ENCODE results near the gene LSAMP. TPM values are rescaled to one million over a fixed set of nuclear protein-coding genes. Genes with fewer than 3 reads are reported as not detected.

The LSAMP gene
- polyA plus RNA-seq, 1 experiment: 2.7 TPM

Small RNAs within 50 kb of the gene (small RNA-seq; reads per million reads assigned to genes)
- not detected for gene RN7SL815P (ENCODE audit: insufficient read length, low read depth, low replicate concordance)
